IPS-NIHi7 (cell line): ENCODE results near the gene TFEC.
"Not testable (repeated sequence)": the region's sequence is repeated elsewhere in the genome, so short reads cannot be mapped to it uniquely, and the experiment has no call there.

Source experiments
- DNase-seq: peaks from one replicate; pipeline ENCODE4 v3.0.0; 2012; ENCODE audit warnings: mixed read lengths; ENCODE audit errors: extremely low spot score

TFEC gene

GRCh38 chr7:115929736-115930135 lies 100.8 kb downstream of the TFEC start:
- DNase-seq: not testable (repeated sequence)

DNA sequence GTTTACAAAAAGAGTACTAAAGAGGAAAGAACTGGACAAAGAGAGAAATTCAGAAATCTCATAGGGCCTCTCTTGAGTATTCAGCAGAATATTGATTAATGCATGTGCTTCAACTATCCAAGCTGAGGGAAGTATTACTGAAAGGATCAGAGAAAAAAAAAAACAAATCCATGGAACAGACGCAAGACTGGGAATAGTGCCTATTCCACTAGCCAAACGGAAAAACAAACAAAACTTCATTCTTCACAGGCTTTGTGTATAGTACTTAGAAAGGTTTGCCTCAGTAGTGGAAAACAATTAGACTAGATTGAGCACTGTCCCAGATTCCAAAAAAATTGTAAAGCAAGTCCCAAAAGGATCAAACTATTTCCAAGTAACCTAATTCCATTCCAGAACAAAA lies 106.2 kb downstream of the TFEC start:
- DNase-seq: no peak

DNA sequence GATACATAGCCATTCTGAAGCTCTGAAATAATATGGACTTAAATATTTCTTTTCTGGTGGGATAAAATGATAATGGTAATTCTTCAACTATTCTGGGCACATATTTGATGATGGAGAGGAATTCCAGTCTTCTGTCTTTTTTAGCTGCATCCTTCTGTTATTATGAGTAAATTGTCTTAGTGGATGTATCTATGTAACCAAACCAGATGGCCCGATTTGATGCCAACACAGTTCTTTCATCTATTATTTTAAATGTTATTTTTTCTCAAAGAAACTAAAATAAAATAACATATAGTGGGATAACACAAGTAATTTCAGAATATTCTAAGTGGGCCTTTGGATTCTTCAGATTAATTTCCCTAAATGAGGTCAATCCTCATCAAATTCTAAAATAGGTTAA lies 110.2 kb downstream of the TFEC start:
- no peak for DNase-seq

DNA sequence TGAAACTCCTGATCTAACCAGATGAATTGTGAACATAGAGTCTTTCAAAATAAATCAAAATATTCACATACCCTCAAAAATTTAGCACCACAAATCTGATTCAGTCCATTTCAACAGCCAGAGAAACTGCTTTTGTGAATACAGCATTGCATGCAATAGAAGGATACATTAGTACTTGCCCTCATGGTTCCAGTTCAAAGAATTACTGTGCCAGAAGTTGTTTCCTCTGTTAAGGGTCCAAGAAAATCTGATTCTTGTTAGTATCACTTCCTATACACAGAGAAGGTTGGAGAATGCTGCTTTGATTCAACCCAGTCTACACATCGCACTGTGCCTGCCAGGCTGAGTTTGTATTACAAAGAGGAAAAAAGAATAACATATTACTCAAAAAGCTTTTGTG lies 115.6 kb downstream of the TFEC start:
- no peak for DNase-seq

GRCh38 chr7:115911465-115911864 lies 119.1 kb downstream of the TFEC start:
- DNase-seq: no peak

DNA sequence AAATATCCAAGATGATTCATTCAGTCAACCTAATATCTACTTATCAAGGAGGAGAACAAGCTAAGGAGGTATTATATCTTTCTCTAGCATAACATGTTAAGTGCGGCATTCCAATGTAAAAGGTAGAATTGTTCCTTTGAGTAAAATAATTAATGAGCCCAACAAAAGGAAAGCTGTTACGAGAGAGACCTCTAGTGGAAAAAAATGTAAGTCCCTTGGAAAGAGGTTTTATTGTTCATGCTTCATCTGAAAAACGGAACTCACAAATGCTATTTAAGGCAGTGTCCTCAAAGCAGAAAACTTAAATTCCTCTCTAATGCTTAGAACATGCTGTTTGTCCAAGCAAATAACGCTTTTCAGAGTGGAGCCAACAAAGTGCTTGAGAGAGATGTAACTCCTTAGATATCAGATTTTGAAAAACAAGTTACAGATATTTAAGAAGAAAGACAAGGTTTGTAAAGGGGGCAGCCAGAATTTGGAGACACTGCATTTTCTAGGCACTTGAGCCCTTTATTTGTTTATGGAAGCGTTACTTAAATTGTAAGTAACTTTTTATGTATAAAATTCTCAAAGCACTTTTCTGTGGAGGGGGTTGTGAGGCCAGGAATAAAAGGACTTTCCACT lies 119.9 kb downstream of the TFEC start:
- DNase-seq: peak; percentile 13

- no peak for DNase-seq
These were observed 123.8 kb downstream of the TFEC start for GRCh38 chr7:115906731-115907130.

GRCh38 chr7:115889669-115889984 lies 140.9 kb downstream of the TFEC start:
- DNase-seq: no peak

DNA sequence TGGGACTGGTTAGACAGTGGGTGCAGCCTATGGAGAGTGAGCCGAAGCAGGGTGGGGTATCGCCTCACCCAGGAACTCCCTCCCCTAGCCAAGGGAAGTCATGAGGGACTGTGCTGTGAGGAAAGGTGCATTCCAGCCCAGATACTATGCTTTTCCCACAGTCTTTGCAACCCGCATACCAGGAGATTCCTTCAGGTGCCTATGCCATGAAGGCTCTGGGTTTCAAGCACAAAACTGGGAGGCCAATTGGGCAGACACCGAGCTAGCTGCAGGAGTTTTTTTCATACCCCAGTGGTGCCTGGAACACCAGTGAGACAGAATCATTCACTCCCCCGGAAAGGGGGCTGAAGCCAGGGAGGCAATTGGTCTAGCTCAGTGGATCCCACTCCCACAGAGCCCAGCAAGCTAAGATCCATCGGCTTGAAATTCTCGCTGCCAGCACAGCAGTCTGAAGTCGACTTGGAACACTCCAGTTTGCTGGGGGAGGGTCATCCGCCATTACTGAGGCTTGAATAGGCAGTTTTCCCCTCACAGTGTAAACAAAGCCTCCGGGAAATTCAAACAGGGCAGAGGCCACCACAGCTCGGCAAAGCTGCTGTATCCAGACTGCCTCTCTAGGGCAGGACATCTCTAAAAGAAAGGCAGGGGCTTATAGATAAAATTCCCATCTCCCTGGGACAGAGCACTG lies 141.4 kb downstream of the TFEC start:
- no peak for DNase-seq

GRCh38 chr7:115885550-115885949 lies 145.0 kb downstream of the TFEC start:
- DNase-seq: no peak
